Neural progenitor cell (in vitro differentiated cells): ENCODE measurements around the gene PYGM. TPM values are rescaled to one million over a fixed set of nuclear protein-coding genes. Genes with fewer than 3 reads are reported as not detected.

ENCODE experiments used
- DNase-seq: peaks from one replicate; pipeline ENCODE4 v3.0.0-alpha.2; 2016; ENCODE audit warnings: low spot score
- H2AFZ ChIP-seq: fragments of 200-600 bp; sonication (generic); replicated peaks from 2 replicates; pipeline ENCODE4 v1.6.1; 2016; ENCODE audit warnings: antibody characterized with exemption
- H3F3A ChIP-seq: fragments of 200-600 bp; sonication (generic); 2 replicates; pipeline ENCODE4 v1.6.1; 2016; ENCODE audit warnings: antibody characterized with exemption, low read depth
- H3K27ac ChIP-seq: fragments of 200-600 bp; sonication (generic); 2 replicates; pipeline ENCODE4 v1.5.1; 2016; ENCODE audit warnings: mild to moderate bottlenecking
- H3K27me3 ChIP-seq: fragments of 200-600 bp; sonication (generic); 2 replicates; pipeline ENCODE4 v1.6.1; 2016; ENCODE audit warnings: mild to moderate bottlenecking, moderate library complexity
- H3K36me3 ChIP-seq: fragments of 200-600 bp; sonication (generic); 2 replicates; pipeline ENCODE4 v1.5.1; 2016
- H3K4me1 ChIP-seq: fragments of 200-600 bp; sonication (generic); 2 replicates; pipeline ENCODE4 v1.6.1; 2016; ENCODE audit warnings: mixed run types
- H3K4me2 ChIP-seq: fragments of 200-600 bp; sonication (generic); 2 replicates; pipeline ENCODE4 v1.6.1; 2016
- H3K4me3 ChIP-seq: fragments of 200-600 bp; sonication (generic); 2 replicates; pipeline ENCODE4 v1.5.1; 2016
- H3K79me2 ChIP-seq: fragments of 200-600 bp; sonication (generic); 2 replicates; pipeline ENCODE4 v1.6.1; 2016; ENCODE audit warnings: low read depth
- H3K9ac ChIP-seq: fragments of 200-600 bp; sonication (generic); 2 replicates; pipeline ENCODE4 v1.6.1; 2016
- H3K9me3 ChIP-seq: fragments of 200-600 bp; sonication (generic); 2 replicates; pipeline ENCODE4 v1.5.1; 2016; ENCODE audit warnings: low read depth
- H4K20me1 ChIP-seq: fragments of 200-600 bp; sonication (generic); 2 replicates; pipeline ENCODE4 v1.6.1; 2016; ENCODE audit warnings: low read depth
- H3K27ac Mint-ChIP-seq: 3 replicates; pipeline ENCODE4 v1.8.0; 2021; ENCODE audit warnings: mixed read lengths
- H3K27me3 Mint-ChIP-seq: 2 replicates; pipeline ENCODE4 v1.8.0; 2022; ENCODE audit warnings: low read depth, mild to moderate bottlenecking, inconsistent platforms, moderate library complexity, mixed read lengths; ENCODE audit not compliant: insufficient read depth
- H3K36me3 Mint-ChIP-seq: 3 replicates; pipeline ENCODE4 v1.8.0; 2021; ENCODE audit warnings: mixed read lengths
- H3K4me1 Mint-ChIP-seq: 3 replicates; pipeline ENCODE4 v1.8.0; 2021; ENCODE audit warnings: mixed read lengths
- H3K4me3 Mint-ChIP-seq: 3 replicates; pipeline ENCODE4 v1.8.0; 2021; ENCODE audit warnings: mild to moderate bottlenecking, moderate library complexity, mixed read lengths
- H3K9me3 Mint-ChIP-seq: 3 replicates; pipeline ENCODE4 v1.8.0; 2020; ENCODE audit warnings: mixed read lengths
- CTCF ChIP-seq: fragments of 200-600 bp; sonication (generic); IDR thresholded peaks from 2 replicates; pipeline ENCODE4 v1.5.1; 2017; ENCODE audit warnings: antibody characterized with exemption, mild to moderate bottlenecking
- EZH2 ChIP-seq: fragments of 200-600 bp; sonication (generic); IDR thresholded peaks from 2 replicates; pipeline ENCODE4 v1.6.1; 2017; ENCODE audit warnings: antibody characterized with exemption, mild to moderate bottlenecking, moderate library complexity
- EZH2phosphoT487 ChIP-seq: fragments of 200-600 bp; sonication (generic); IDR thresholded peaks from 2 replicates; pipeline ENCODE4 v1.6.1; 2017; ENCODE audit warnings: antibody characterized with exemption
- total RNA-seq: library from RNA; depleted of rRNA; stranded (reverse); fragments of >200 nt; gene quantifications from 2 replicates; pipeline ENCODE4 v1.2.3, GENCODE V29; 2015; ENCODE audit warnings: low replicate concordance

PYGM gene
- total RNA-seq, 1 donor from 2014 or later, result 1.4 TPM

- H3K27ac Mint-ChIP-seq, result no peak overlapping the region
- peak overlapping the region; percentile 53 for H3K4me3 Mint-ChIP-seq
- no peaks in the 10 kb centered on the region for H3K9me3 Mint-ChIP-seq
- Histone ChIP-seq H3K27ac (no peak overlapping the region), H3K4me2 (peak overlapping the region; percentile 74), H3K79me2 (no peaks in the 10 kb centered on the region), H2AFZ (no peak overlapping the region), H3K36me3 (no peaks in the 10 kb centered on the region), H3K9ac (no peak overlapping the region), H3K4me1 (peaks cover 14% of the 10 kb centered on the region), H3K4me3 (peak overlapping the region; percentile 41), H3F3A (peaks cover 34% of the 10 kb centered on the region), H3K9me3 (no peaks in the 10 kb centered on the region), H3K27me3 (peaks cover 76% of the 10 kb centered on the region), H4K20me1 (peaks cover 31% of the 10 kb centered on the region)
- no peak for TF ChIP-seq EZH2phosphoT487
- no peak for TF ChIP-seq CTCF
- no peak for TF ChIP-seq EZH2
- peaks cover 17% of the 10 kb centered on the region for H3K4me1 Mint-ChIP-seq
- no peaks in the 10 kb centered on the region for H3K36me3 Mint-ChIP-seq
- peaks cover 35% of the 10 kb centered on the region for H3K27me3 Mint-ChIP-seq
- peak; percentile 30 for DNase-seq
These were observed 18.2 kb downstream of the PYGM start for GRCh38 chr11:64741375-64742086.

- Mint-ChIP-seq H3K27me3 (peaks cover 34% of the 10 kb centered on the region), H3K36me3 (no peaks in the 10 kb centered on the region), H3K27ac (no peak overlapping the region), H3K4me1 (peaks cover 25% of the 10 kb centered on the region), H3K4me3 (no peak overlapping the region), H3K9me3 (no peaks in the 10 kb centered on the region)
- DNase-seq, result no peak
- TF ChIP-seq CTCF (no peak), EZH2 (no peak)
- Histone ChIP-seq H3K4me3 (no peak overlapping the region), H3K4me1 (peaks cover 14% of the 10 kb centered on the region), H3K27me3 (peaks cover 60% of the 10 kb centered on the region), H3K9ac (no peak overlapping the region), H3K27ac (no peak overlapping the region), H3K36me3 (no peaks in the 10 kb centered on the region), H3F3A (peaks cover 18% of the 10 kb centered on the region), H3K4me2 (no peak overlapping the region), H2AFZ (no peak overlapping the region), H3K9me3 (no peaks in the 10 kb centered on the region), H4K20me1 (peaks cover 26% of the 10 kb centered on the region), H3K79me2 (no peaks in the 10 kb centered on the region)
These were observed 19.9 kb downstream of the PYGM start for GRCh38 chr11:64739871-64740270.

DNA sequence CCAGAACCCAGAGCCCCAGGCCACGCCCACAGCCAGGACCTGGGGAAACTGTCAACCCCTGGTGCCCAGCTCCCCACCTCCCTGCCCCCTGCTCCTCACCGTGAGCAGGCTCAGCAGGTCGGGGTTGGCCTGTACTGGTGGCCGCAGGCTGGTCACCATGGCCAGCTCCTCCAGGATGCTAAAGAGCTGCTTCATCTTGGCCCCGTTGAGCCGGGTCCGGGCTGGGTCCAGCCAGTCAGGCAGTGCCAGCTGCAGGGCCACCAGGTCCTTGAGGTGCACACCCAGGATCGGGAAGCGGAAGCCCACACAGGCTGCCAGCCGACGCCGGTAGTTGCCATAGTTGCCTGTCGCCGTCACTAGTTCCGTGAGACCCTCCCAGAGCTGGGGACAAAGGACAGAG is 23.1 kb downstream of the PYGM start:
- Histone ChIP-seq H3K4me3 (no peak overlapping the region), H3K9me3 (no peaks in the 10 kb centered on the region), H3K4me2 (no peak overlapping the region), H3K4me1 (no peaks in the 10 kb centered on the region), H3K27me3 (peaks cover 28% of the 10 kb centered on the region), H4K20me1 (peaks cover under 1% of the 10 kb centered on the region), H3K79me2 (no peaks in the 10 kb centered on the region), H3K9ac (no peak overlapping the region), H3K36me3 (no peaks in the 10 kb centered on the region), H3F3A (peaks cover 4% of the 10 kb centered on the region), H3K27ac (no peak overlapping the region), H2AFZ (no peak overlapping the region)
- peak; percentile 1 for DNase-seq
- H3K9me3 Mint-ChIP-seq, result no peaks in the 10 kb centered on the region
- H3K4me1 Mint-ChIP-seq, result peaks cover 22% of the 10 kb centered on the region
- TF ChIP-seq EZH2, result no peak
- no peak for TF ChIP-seq CTCF
- TF ChIP-seq EZH2phosphoT487, result no peak
- no peak overlapping the region for H3K4me3 Mint-ChIP-seq
- peaks cover 2% of the 10 kb centered on the region for H3K36me3 Mint-ChIP-seq
- H3K27ac Mint-ChIP-seq, result no peak overlapping the region
- peaks cover 23% of the 10 kb centered on the region for H3K27me3 Mint-ChIP-seq
